SK-N-SH treated with all-trans-retinoic acid at 6 μM for 48 hours (cell line): ENCODE results near the gene CIRBP.

Source experiments
- ATAC-seq: fragments of 200-7000 bp; cut with Tn5 transposase; 3 replicates; pipeline ENCODE4 v1.9.1; 2020; ENCODE audit warnings: mild to moderate bottlenecking, moderate library complexity
- ARNTL ChIP-seq: fragments of 450-650 bp; formaldehyde crosslinking; IDR thresholded peaks from 2 replicates; pipeline ENCODE4 v1.5.0; 2020; ENCODE audit warnings: low read depth, mild to moderate bottlenecking, moderate library complexity, borderline replicate concordance
- BACH2 ChIP-seq: fragments of 250-450 bp; sonication (Bioruptor Pico); IDR thresholded peaks from 2 replicates; pipeline ENCODE4 v1.9.0; 2021; ENCODE audit warnings: mild to moderate bottlenecking, borderline replicate concordance
- CSDC2 ChIP-seq: fragments of 250-450 bp; sonication (Bioruptor Pico); IDR thresholded peaks from 2 replicates; pipeline ENCODE4 v1.5.0; 2020; ENCODE audit warnings: mild to moderate bottlenecking, moderate library complexity
- ESRRG ChIP-seq: fragments of 250-450 bp; sonication (Bioruptor Pico); IDR thresholded peaks from 2 replicates; pipeline ENCODE4 v1.6.1; 2021; ENCODE audit warnings: mild to moderate bottlenecking
- GLIS3 ChIP-seq: fragments of 250-450 bp; sonication (Bioruptor Pico); IDR thresholded peaks from 2 replicates; pipeline ENCODE4 v1.5.0; 2020; ENCODE audit warnings: mild to moderate bottlenecking, moderate library complexity
- ISL1 ChIP-seq: fragments of 250-450 bp; sonication (Bioruptor Pico); IDR thresholded peaks from 2 replicates; pipeline ENCODE4 v2.1.2; 2022; ENCODE audit warnings: mild to moderate bottlenecking, moderate library complexity
- OSR1 ChIP-seq: fragments of 250-450 bp; sonication (Bioruptor Pico); IDR thresholded peaks from 2 replicates; pipeline ENCODE4 v1.8.0; 2022; ENCODE audit warnings: moderate library complexity, mild to moderate bottlenecking, inconsistent platforms
- PPARA ChIP-seq: fragments of 250-450 bp; sonication (Bioruptor Pico); IDR thresholded peaks from 2 replicates; pipeline ENCODE4 v1.5.0; 2020; ENCODE audit warnings: mild to moderate bottlenecking, borderline replicate concordance
- RARB ChIP-seq: fragments of 250-450 bp; sonication (Bioruptor Pico); IDR thresholded peaks from 2 replicates; pipeline ENCODE4 v1.8.0; 2021; ENCODE audit warnings: mild to moderate bottlenecking, moderate library complexity
- SNAI2 ChIP-seq: fragments of 250-450 bp; sonication (Bioruptor Pico); IDR thresholded peaks from 2 replicates; pipeline ENCODE4 v1.5.0; 2020; ENCODE audit warnings: mild to moderate bottlenecking, moderate library complexity
- TOX ChIP-seq: fragments of 250-450 bp; sonication (Bioruptor Pico); IDR thresholded peaks from 2 replicates; pipeline ENCODE4 v1.8.0; 2021; ENCODE audit warnings: mild to moderate bottlenecking, moderate library complexity, borderline replicate concordance
- ZC3H10 ChIP-seq: fragments of 250-450 bp; sonication (Bioruptor Pico); IDR thresholded peaks from 2 replicates; pipeline ENCODE4 v1.5.1; 2021; ENCODE audit warnings: mild to moderate bottlenecking, moderate library complexity
- ZFP3 ChIP-seq: fragments of 250-450 bp; sonication (Bioruptor Pico); IDR thresholded peaks from 2 replicates; pipeline ENCODE4 v1.5.0; 2020; ENCODE audit warnings: mild to moderate bottlenecking, moderate library complexity
- ZFP30 ChIP-seq: fragments of 450-650 bp; formaldehyde crosslinking; IDR thresholded peaks from 2 replicates; pipeline ENCODE4 v1.5.0; 2022; ENCODE audit warnings: mild to moderate bottlenecking, moderate library complexity
- ZNF565 ChIP-seq: fragments of 450-650 bp; formaldehyde crosslinking; conservative IDR thresholded peaks from 2 replicates; pipeline ENCODE4 v1.5.0; 2020; ENCODE audit warnings: low read depth, mild to moderate bottlenecking, moderate library complexity
- ZNF70 ChIP-seq: fragments of 450-650 bp; formaldehyde crosslinking; IDR thresholded peaks from 2 replicates; pipeline ENCODE4 v1.5.0; 2020; ENCODE audit warnings: mild to moderate bottlenecking, moderate library complexity
- ZNF8 ChIP-seq: fragments of 450-650 bp; formaldehyde crosslinking; IDR thresholded peaks from 2 replicates; pipeline ENCODE4 v1.5.0; 2020; ENCODE audit warnings: mild to moderate bottlenecking, moderate library complexity
- TF ChIP-seq, protein P1 (sequence below): fragments of 250-450 bp; sonication (Bioruptor Pico); IDR thresholded peaks from 2 replicates; pipeline ENCODE4 v1.5.1; 2020; ENCODE audit warnings: low read depth, mild to moderate bottlenecking, moderate library complexity
- TF ChIP-seq, protein P2 (sequence below): fragments of 250-450 bp; sonication (Bioruptor Pico); IDR thresholded peaks from 2 replicates; pipeline ENCODE4 v1.8.0; 2021; ENCODE audit warnings: low read depth, mild to moderate bottlenecking, moderate library complexity, borderline replicate concordance
- TF ChIP-seq, protein P3 (sequence below): fragments of 250-450 bp; sonication (Bioruptor Pico); IDR thresholded peaks from 2 replicates; pipeline ENCODE4 v1.5.1; 2021; ENCODE audit warnings: mild to moderate bottlenecking, moderate library complexity

Gene CIRBP

DNA sequence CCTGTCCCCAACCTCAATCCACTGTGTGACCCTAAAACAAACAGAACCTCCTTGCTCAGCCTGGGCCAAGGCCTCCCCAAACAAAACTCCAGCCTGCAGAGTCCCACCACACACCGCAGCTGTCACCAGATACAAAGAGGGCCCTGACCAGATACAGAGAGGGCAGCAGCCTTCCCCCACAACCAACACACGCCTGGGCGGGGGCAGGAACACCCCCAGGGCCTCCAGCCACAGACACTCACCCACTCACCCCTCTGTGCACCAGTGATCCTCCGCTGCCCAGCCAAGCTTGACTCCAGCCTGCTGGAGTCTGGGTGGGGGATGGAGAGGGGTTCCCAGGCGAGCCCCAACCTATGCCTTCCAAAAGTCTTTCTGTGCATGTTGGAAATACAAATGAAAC, 5.9 kb upstream of the CIRBP start:
- no peak for ATAC-seq
- TF ChIP-seq ZNF565 (no peak), RARB (CRISPR knock-in tag) (no peak), PPARA (CRISPR knock-in tag) (no peak), SNAI2 (no peak), OSR1 (CRISPR knock-in tag) (no peak), ZFP3 (CRISPR knock-in tag) (no peak)
- TF ChIP-seq, protein P1, sequence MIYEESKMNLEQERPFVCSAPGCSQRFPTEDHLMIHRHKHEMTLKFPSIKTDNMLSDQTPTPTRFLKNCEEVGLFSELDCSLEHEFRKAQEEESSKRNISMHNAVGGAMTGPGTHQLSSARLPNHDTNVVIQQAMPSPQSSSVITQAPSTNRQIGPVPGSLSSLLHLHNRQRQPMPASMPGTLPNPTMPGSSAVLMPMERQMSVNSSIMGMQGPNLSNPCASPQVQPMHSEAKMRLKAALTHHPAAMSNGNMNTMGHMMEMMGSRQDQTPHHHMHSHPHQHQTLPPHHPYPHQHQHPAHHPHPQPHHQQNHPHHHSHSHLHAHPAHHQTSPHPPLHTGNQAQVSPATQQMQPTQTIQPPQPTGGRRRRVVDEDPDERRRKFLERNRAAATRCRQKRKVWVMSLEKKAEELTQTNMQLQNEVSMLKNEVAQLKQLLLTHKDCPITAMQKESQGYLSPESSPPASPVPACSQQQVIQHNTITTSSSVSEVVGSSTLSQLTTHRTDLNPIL (CRISPR knock-in tag) = no peak

DNA sequence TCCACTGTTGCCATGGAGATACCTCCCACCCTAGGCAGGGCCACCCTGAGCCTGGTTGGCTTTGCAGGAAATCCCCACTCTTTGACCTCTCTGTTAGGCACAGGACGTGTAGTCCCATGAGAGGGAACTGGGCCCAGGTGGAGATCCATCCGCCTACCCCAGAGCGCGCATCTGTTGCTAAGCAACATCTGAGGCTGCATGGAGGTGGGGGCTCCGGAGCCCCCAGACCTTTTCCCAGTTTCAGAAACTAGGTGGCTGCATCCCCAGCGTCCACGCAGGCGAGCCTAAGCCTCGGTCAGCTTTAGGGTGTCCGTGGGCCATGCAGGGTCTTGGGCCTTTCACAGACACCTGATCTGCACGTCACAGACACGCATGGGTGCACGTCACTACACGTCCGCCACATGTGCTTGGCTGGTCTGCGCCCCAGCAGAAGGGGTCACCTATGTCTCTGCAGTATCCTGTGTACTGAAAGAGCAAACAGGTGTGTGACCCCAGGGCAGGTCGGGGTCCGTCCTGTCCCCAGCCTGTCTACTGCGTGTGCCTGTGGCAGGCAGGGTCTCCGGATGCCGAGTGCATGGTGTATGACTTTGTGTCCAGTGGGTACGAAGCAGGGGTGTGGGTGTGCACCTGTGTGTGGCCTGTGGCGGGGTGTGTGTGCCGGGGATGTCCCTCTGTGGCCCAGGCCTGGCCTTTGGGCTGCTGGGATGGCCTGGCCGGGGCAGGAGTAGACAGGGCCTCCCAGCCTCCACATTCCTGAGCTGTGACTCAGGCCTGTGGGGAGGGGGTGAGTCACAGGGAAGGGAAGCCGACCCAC, 4.1 kb upstream of the CIRBP start:
- peak; percentile 23 for ATAC-seq
- TF ChIP-seq CSDC2 (CRISPR knock-in tag) (no peak), ISL1 (CRISPR knock-in tag) (no peak), RARB (CRISPR knock-in tag) (no peak), ZFP3 (CRISPR knock-in tag) (no peak), ZNF70 (no peak), BACH2 (no peak), ZNF8 (CRISPR knock-in tag) (no peak), ARNTL (no peak), TOX (CRISPR knock-in tag) (no peak), GLIS3 (CRISPR knock-in tag) (no peak), ZC3H10 (CRISPR knock-in tag) (no peak), ESRRG (CRISPR knock-in tag) (no peak)
- TF ChIP-seq, protein P2, sequence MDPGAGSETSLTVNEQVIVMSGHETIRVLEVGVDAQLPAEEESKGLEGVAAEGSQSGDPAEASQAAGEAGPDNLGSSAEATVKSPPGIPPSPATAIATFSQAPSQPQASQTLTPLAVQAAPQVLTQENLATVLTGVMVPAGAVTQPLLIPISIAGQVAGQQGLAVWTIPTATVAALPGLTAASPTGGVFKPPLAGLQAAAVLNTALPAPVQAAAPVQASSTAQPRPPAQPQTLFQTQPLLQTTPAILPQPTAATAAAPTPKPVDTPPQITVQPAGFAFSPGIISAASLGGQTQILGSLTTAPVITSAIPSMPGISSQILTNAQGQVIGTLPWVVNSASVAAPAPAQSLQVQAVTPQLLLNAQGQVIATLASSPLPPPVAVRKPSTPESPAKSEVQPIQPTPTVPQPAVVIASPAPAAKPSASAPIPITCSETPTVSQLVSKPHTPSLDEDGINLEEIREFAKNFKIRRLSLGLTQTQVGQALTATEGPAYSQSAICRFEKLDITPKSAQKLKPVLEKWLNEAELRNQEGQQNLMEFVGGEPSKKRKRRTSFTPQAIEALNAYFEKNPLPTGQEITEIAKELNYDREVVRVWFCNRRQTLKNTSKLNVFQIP = no peak
- TF ChIP-seq, protein P3, sequence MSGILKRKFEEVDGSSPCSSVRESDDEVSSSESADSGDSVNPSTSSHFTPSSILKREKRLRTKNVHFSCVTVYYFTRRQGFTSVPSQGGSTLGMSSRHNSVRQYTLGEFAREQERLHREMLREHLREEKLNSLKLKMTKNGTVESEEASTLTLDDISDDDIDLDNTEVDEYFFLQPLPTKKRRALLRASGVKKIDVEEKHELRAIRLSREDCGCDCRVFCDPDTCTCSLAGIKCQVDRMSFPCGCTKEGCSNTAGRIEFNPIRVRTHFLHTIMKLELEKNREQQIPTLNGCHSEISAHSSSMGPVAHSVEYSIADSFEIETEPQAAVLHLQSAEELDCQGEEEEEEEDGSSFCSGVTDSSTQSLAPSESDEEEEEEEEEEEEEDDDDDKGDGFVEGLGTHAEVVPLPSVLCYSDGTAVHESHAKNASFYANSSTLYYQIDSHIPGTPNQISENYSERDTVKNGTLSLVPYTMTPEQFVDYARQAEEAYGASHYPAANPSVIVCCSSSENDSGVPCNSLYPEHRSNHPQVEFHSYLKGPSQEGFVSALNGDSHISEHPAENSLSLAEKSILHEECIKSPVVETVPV (CRISPR knock-in tag) = no peak

DNA sequence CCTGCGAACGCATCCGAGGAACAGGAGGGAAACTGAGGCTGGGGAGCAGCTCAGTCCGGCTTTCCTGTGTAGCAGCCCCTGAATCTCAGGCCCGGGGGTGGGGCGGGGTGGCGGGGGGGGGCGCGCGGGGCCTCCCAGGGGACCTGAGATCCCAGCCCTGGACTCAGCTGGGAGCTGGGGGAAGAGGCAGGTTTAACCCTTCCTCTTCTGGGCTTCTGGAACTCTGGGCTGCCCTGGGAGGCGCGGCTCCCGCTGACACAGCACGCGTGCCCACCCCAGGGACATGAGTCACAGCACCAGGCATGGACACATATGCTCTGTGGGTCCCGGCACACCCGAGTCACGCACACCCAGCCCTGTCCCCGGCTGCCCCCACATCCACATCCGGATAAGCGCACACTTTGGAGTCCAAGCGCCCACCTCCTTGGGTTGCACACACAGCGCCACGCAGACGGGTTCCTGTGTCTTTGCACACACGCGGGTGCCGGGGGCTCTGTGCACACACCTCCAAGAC, 3.5 kb upstream of the CIRBP start:
- peak; percentile 2 for ATAC-seq
- TF ChIP-seq TOX (CRISPR knock-in tag) = no peak
- no peak for TF ChIP-seq ARNTL
- TF ChIP-seq, protein P3 (CRISPR knock-in tag) = no peak
- no peak for TF ChIP-seq BACH2
- TF ChIP-seq ZC3H10 (CRISPR knock-in tag) = no peak
- no peak for TF ChIP-seq OSR1 (CRISPR knock-in tag)
- no peak for TF ChIP-seq ISL1 (CRISPR knock-in tag)
- no peak for TF ChIP-seq ZFP30 (CRISPR knock-in tag)
- TF ChIP-seq, protein P2 = no peak
